B cell (primary cell): Measurements from ENCODE around the gene EHF. TPM values are rescaled to one million over a fixed set of nuclear protein-coding genes. Genes with fewer than 3 reads are reported as not detected.

Experiments
- ATAC-seq: fragments of 200-7000 bp; cut with Tn5 transposase; one replicate; pipeline ENCODE4 v1.10.0; 2021; ENCODE audit warnings: low read depth, mild to moderate bottlenecking, moderate number of reproducible peaks, moderate library complexity
- CTCF ChIA-PET: fragments of 350-600 bp; sonication (Branson Sonifier 250); formaldehyde crosslinking; loops from one replicate; lab custom pipeline; 2021; ENCODE audit warnings: antibody characterized with exemption, inconsistent platforms; lab: Charles Lee
- POLR2A ChIA-PET: fragments of 350-600 bp; sonication (Branson Sonifier 250); formaldehyde crosslinking; loops from one replicate; lab custom pipeline; 2021; ENCODE audit warnings: antibody characterized with exemption; lab: Charles Lee
- DNase-seq: peaks from one replicate; pipeline ENCODE4 v3.0.0; 2013
- H2AFZ ChIP-seq: 2 replicates; pipeline ENCODE4 v1.6.1; 2012; ENCODE audit warnings: mild to moderate bottlenecking, low read depth, low read length; ENCODE audit not compliant: insufficient read depth, poor library complexity, severe bottlenecking
- H3K27ac ChIP-seq, 2 donors: 1 replicate in 1 of 2; 2 replicates in 1 of 2; pipeline ENCODE4 v1.5.1; 2012 to 2013; ENCODE audit warnings: low read length in 2 of 2, mild to moderate bottlenecking in 2 of 2, moderate library complexity in 1 of 2
- H3K27me3 ChIP-seq, 4 experiments: fragments of 200-600 bp in 1 of 4; sonication (generic) in 1 of 4; replicated peaks in 1 of 4; 1 replicate in 2 of 4; 2 replicates in 2 of 4; pipeline versions ENCODE4 v1.6.1 to v1.7.0; 2013 to 2016; ENCODE audit warnings: low read length in 3 of 4, mild to moderate bottlenecking in 2 of 4, mixed read lengths in 1 of 4, moderate library complexity in 1 of 4; ENCODE audit not compliant: insufficient read depth in 4 of 4, control insufficient read depth in 3 of 4; ENCODE audit errors: control extremely low read depth in 1 of 4
- H3K36me3 ChIP-seq, 2 experiments: replicated peaks in 1 of 2; 1 replicate in 1 of 2; 2 replicates in 1 of 2; pipeline versions ENCODE4 v1.6.1 to v1.7.1; 2013; ENCODE audit warnings: low read length in 1 of 2; ENCODE audit not compliant: insufficient read depth in 2 of 2, control insufficient read depth in 1 of 2; ENCODE audit errors: control extremely low read depth in 1 of 2, extremely low read depth in 1 of 2
- H3K4me1 ChIP-seq, 2 donors: fragments of 200-600 bp in 1 of 2; sonication (generic) in 1 of 2; 1 replicate in 1 of 2; 2 replicates in 1 of 2; pipeline versions ENCODE4 v1.5.1 to v1.6.1; 2013 to 2017; ENCODE audit warnings: low read length in 2 of 2; ENCODE audit not compliant: control insufficient read depth in 2 of 2, insufficient read depth in 2 of 2
- H3K4me2 ChIP-seq: replicated peaks from 2 replicates; pipeline ENCODE3; 2012; ENCODE audit warnings: mild to moderate bottlenecking, low read depth, low read length; ENCODE audit not compliant: poor library complexity, severe bottlenecking
- H3K4me3 ChIP-seq, 5 experiments: fragments of 200-600 bp in 1 of 5; sonication (generic) in 1 of 5; 1 replicate in 3 of 5; 2 replicates in 2 of 5; pipeline versions ENCODE4 v1.5.1 to v1.7.0; 2011 to 2016; ENCODE audit warnings: low read length in 4 of 5, mild to moderate bottlenecking in 4 of 5, low read depth in 2 of 5, control low read depth in 1 of 5, moderate library complexity in 1 of 5; ENCODE audit not compliant: insufficient read depth in 1 of 5; ENCODE audit errors: control extremely low read depth in 1 of 5, extremely low read depth in 1 of 5
- H3K79me2 ChIP-seq: fragments of 200-600 bp; sonication (generic); one replicate; pipeline ENCODE4 v1.6.0; 2016; ENCODE audit warnings: low read length; ENCODE audit not compliant: control insufficient read depth, insufficient read depth
- H3K9ac ChIP-seq: fragments of 200-600 bp; sonication (generic); 2 replicates; pipeline ENCODE4 v1.6.1; 2017; ENCODE audit warnings: mild to moderate bottlenecking, low read length, moderate library complexity
- H3K9me3 ChIP-seq, 3 donors: one replicate each; pipeline versions ENCODE4 v1.6.1 to v1.7.1; 2013; ENCODE audit warnings: low read length in 2 of 3; ENCODE audit not compliant: control insufficient read depth in 2 of 3, insufficient read depth in 1 of 3; ENCODE audit errors: control extremely low read depth in 1 of 3
- H4K20me1 ChIP-seq: 2 replicates; pipeline ENCODE4 v1.6.0; 2012; ENCODE audit warnings: mild to moderate bottlenecking, low read length; ENCODE audit not compliant: insufficient read depth, control insufficient read depth, poor library complexity, severe bottlenecking
- H3K27ac Mint-ChIP-seq: one replicate; pipeline ENCODE4 v1.8.0; 2021; ENCODE audit warnings: mixed read lengths
- H3K27me3 Mint-ChIP-seq: one replicate; pipeline ENCODE4 v1.8.0; 2021; ENCODE audit warnings: mixed read lengths
- H3K4me1 Mint-ChIP-seq: one replicate; pipeline ENCODE4 v1.8.0; 2021; ENCODE audit warnings: mixed read lengths
- H3K4me3 Mint-ChIP-seq: one replicate; pipeline ENCODE4 v1.8.0; 2021; ENCODE audit warnings: mixed read lengths
- H3K9me3 Mint-ChIP-seq: one replicate; pipeline ENCODE4 v1.8.0; 2022; ENCODE audit warnings: mixed read lengths; ENCODE audit not compliant: insufficient read depth
- EZH2 ChIP-seq: IDR thresholded peaks from 2 replicates; pipeline ENCODE4 v1.6.1; 2012; ENCODE audit warnings: borderline replicate concordance, low read depth, mild to moderate bottlenecking, moderate library complexity, low read length; ENCODE audit not compliant: insufficient read depth, poor library complexity, severe bottlenecking
- WGBS: methylation state at CpG from one replicate; pipeline ENCODE4 v1.1.5; 2013; ENCODE audit warnings: missing lambda C conversion rate; ENCODE audit not compliant: insufficient coverage; 5-methylcytosine and 5-hydroxymethylcytosine counted together
- intact Hi-C: fragments of 100-400 bp; cut with micrococcal nuclease; formaldehyde crosslinking; loops from one replicate; pipeline ENCODE4 v1.10.0; 2022
- polyA plus RNA-seq: library from polyadenylated mRNA; depleted of rRNA; stranded (reverse); fragments of >200 nt; gene quantifications from 2 replicates; pipeline ENCODE4 v1.2.3, GENCODE V29; 2012
- total RNA-seq, 2 donors: library from RNA; stranded (reverse); fragments of 120-200 nt in 1 of 2; gene quantifications; 1 replicate in 1 of 2; 2 replicates in 1 of 2; pipeline versions ENCODE4 v1.2.3 to v1.2.4, GENCODE V29; 2013 to 2022
- TF ChIP-seq, protein P1 (sequence below): fragments of 200-600 bp; IDR thresholded peaks from one replicate; pipeline ENCODE4 v1.8.0; 2022; ENCODE audit warnings: antibody characterized with exemption, mild to moderate bottlenecking

EHF gene
- total and polyA plus RNA-seq, 2 donors (not counting 1 experiment from before 2014, with no cell fraction given): not detected

DNA sequence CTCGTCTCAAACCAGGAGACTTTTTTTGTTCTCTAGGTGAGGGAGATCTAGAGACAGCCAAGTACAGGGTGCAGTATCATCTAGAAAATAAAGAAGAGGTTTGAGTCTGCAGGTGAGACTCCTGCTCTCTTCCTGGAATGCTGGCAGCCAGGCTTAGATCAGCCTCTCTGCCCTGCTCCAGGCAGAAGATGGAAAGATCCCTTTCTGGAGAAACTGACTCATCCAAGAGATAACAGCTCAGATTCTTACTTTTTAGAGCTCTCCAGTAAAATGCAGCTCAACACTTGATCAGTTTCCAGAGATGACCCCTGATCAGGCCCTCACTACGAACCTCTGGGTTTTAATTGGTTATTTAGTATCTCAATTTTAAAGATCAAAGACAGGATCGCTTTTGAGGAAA, 44.6 kb upstream of the EHF start:
- Mint-ChIP-seq H3K4me1 (no peaks in the 10 kb centered on the region), H3K4me3 (no peak overlapping the region), H3K9me3 (no peaks in the 10 kb centered on the region), H3K27ac (no peak overlapping the region), H3K27me3 (peaks cover 51% of the 10 kb centered on the region)
- Histone ChIP-seq H3K36me3 (no peaks in the 10 kb centered on the region), H2AFZ (no peak overlapping the region), H3K27ac (no peak overlapping the region), H3K4me3 (no peak overlapping the region), H3K4me1 (no peaks in the 10 kb centered on the region), H4K20me1 (no peaks in the 10 kb centered on the region), H3K27me3 (peaks cover 0 to 26% (median 11%) of the 10 kb centered on the region in 4 experiments), H3K9ac (no peak overlapping the region), H3K79me2 (no peaks in the 10 kb centered on the region), H3K9me3 (no peaks in the 10 kb centered on the region), H3K4me2 (no peak overlapping the region)
- no peak for DNase-seq
- ATAC-seq: no peak
- intact Hi-C loops: no loop called here
- TF ChIP-seq EZH2: no peak
- TF ChIP-seq, protein P1, sequence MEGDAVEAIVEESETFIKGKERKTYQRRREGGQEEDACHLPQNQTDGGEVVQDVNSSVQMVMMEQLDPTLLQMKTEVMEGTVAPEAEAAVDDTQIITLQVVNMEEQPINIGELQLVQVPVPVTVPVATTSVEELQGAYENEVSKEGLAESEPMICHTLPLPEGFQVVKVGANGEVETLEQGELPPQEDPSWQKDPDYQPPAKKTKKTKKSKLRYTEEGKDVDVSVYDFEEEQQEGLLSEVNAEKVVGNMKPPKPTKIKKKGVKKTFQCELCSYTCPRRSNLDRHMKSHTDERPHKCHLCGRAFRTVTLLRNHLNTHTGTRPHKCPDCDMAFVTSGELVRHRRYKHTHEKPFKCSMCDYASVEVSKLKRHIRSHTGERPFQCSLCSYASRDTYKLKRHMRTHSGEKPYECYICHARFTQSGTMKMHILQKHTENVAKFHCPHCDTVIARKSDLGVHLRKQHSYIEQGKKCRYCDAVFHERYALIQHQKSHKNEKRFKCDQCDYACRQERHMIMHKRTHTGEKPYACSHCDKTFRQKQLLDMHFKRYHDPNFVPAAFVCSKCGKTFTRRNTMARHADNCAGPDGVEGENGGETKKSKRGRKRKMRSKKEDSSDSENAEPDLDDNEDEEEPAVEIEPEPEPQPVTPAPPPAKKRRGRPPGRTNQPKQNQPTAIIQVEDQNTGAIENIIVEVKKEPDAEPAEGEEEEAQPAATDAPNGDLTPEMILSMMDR: no peak
- ChIA-PET POLR2A (no interaction called here), CTCF (interaction anchor here (0.9 kb wide), 1 partner anchor 10 kb away, joined by 3 read pairs; no protein-coding TSS in a partner anchor)
- WGBS: 100% methylated on average over 1 of the region's 3 CpGs

DNA sequence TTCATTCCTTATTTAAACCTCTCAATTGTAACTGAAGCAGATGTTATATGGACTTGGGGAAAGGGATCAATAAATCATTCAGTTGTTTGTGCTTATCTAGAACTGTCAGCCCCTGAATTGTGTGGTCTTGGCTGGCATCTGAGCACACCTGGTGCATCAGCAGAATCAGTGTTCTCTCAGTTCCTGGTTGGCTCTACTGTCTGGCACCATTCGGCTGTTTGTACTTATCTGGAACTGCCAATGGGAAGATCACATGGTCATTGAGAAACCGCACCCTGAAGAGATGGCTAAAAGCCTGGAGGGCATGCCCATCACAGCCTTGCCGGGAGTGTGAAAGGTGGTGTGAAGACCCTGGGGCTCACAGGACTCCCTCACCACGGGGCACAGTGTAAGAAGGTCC, 37.1 kb upstream of the EHF start:
- H3K27ac Mint-ChIP-seq: no peak overlapping the region
- H3K4me1 Mint-ChIP-seq: peaks cover 23% of the 10 kb centered on the region
- H3K27me3 Mint-ChIP-seq: peaks cover 14% of the 10 kb centered on the region
- H3K9ac ChIP-seq: no peak overlapping the region
- H3K9me3 Mint-ChIP-seq: no peaks in the 10 kb centered on the region
- ATAC-seq (no peak), DNase-seq (no peak)
- no peaks in the 10 kb centered on the region for H3K36me3 ChIP-seq
- H2AFZ ChIP-seq: no peak overlapping the region
- TF ChIP-seq EZH2: no peak
- TF ChIP-seq, protein P1: no peak
- CTCF ChIA-PET: interaction anchor here (0.6 to 1.8 kb wide), 2 partner anchors 309 to 863 kb away, joined by 4 to 5 read pairs; no protein-coding TSS in a partner anchor
- H4K20me1 ChIP-seq: no peaks in the 10 kb centered on the region
- intact Hi-C loops: no loop called here
- no peak overlapping the region for H3K4me2 ChIP-seq
- no peak overlapping the region for H3K27ac ChIP-seq
- peaks cover 0 to 1% (median 0%) of the 10 kb centered on the region in 3 donors for H3K9me3 ChIP-seq
- no peaks in the 10 kb centered on the region for H3K79me2 ChIP-seq
- peaks cover 12 to 16% of the 10 kb centered on the region in 2 donors for H3K4me1 ChIP-seq
- no peak overlapping the region for H3K4me3 Mint-ChIP-seq
- POLR2A ChIA-PET: no interaction called here
- 89% methylated on average over 4 of the region's 4 CpGs for WGBS
- H3K4me3 ChIP-seq: no peak overlapping the region
- H3K27me3 ChIP-seq: peaks cover 0 to 2% (median 0%) of the 10 kb centered on the region in 4 experiments
